ENCODE results near the gene DPP3.

DPP3 gene

DNA sequence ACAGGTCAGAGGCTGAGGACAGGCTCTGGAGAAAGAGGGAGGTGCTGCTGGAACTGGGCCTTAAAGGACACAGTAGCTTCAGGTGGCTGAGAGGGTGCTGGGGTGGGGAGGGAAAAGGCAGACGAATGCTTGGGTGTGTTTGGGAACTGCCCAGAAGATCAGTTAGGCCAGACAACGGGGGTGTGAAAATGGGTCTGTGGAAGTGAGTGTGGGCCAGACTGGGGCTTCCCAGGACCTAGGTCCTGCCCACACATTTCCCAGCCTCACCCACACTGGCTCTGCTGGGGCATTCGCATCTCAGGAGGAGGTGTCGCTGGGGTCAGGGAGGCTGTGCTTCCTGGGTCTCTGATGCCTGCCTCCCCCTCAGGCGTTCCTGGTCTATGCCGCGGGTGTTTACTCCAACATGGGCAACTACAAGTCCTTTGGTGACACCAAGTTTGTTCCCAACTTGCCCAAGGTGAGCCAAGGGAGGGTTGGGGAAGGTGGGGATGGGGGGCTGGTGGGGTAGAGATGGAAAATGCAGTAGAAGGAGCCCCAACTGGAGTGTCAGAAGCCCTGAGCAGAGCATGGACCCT lies 4.7 kb downstream of the DPP3 start:
- no peak for DNase-seq

DNA sequence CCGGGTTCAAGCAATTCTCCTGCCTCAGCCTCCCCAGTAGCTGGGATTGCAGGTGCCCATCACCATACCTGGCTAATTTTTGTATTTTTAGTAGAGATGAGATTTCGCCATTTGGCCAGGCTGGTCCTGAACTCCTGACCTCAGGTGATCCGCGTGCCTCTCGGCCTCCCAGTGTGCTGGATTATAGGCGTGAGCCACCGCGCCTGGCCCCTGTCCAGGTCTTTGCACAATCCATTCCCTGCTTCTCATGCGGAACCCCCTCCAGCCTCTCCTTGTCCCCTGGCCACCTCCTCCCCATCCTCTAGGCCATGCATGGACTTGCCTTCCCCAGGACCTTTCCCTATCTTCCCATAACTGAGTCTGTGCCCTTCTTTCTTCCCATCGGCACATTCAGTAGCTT lies 8.7 kb downstream of the DPP3 start:
- DNase-seq, result no peak

DNA sequence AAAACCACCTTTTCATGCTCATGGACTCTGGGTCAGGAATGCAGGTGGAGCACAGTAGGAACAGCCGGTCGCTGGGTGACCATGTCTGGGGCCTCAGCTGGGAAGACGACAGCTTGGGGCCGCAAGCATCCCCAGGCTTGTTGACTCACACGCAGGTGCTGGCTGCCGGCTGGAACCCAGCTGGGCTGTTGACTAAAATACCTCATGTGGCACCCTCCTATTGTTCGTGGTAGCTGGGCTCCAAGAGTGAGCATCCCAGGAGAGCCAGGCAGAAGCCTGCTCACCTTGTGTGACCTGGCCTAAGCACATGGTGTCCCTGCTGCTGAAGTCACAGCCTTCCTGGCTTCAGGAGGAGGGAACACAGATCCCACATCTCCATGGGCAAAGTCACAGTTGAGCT lies 9.4 kb downstream of the DPP3 start:
- peak in 1 of 2 experiments; percentile 15 for DNase-seq

DNA sequence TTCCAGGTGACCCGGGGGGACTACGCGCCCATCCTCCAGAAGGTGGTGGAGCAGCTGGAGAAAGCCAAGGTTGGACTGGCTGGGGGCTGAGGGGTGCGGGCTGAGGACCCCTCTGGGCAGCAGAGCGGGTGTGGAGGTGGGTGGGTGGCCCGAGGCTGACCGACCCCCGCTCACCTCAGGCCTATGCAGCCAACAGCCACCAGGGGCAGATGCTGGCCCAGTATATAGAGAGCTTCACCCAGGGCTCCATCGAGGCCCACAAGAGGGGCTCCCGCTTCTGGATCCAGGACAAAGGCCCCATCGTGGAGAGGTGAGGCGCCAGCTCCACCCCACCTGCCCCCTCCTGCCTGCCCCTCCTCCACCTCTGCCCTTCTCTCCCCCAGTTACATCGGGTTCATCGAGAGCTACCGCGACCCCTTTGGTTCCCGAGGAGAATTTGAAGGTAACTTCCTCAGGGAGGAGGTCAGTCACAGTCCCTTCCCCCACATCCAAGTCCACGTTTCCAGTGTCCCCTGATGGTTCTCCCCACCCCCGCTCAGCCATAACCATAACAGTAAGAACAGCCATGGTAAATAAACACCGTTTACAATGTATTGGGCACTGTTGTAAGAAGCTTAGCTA lies 11.2 kb downstream of the DPP3 start:
- no peak for DNase-seq

DNA sequence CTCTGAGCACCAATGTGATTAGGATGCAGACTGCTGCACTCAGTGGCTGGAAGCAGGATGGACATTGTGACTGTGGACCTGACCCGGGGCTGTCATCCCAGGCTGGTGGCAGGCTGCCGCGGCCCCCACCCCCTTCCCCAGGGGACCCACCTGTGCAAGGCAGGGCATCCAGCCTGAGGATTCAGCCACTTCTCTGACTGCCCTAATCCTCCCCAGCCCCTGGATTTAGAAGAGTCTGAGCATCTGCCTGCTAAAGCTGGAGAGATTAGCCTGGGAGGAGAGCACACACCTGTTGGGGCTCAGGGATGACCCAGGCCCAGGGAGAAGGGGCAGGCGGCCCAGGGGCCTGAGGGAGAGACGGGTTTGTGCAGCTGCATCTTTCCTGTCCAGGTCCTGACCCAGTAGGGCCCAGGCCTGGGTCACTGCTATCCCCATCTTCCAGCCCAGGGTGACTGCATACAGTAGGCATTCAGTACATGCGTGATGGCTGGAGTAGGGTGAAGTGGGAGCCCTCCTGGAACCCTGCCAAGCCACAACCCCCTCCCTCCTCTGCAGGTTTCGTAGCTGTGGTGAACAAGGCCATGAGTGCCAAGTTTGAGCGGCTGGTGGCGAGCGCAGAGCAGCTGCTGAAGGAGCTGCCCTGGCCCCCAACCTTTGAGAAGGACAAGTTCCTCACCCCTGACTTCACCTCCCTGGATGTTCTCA lies 12.1 kb downstream of the DPP3 start:
- no peak for DNase-seq

DNA sequence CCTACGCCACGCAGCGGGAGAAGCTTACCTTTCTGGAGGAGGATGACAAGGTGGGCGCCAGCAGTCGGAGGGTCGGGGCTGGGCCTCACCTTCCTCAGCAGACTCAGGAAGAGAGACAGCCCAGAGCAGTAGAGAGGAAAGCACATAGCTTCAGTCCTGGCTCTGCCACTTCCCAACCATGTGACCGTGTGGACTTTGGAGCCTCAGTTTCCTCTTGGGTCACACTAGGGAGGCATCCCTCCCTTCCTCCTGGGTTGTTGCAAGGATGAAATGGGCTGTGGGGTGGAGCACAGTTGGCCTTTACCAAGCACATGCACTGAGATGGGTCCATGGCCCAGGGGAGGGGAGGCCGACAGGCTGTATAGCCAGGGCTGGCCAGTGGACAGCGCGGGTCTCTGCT lies 12.9 kb downstream of the DPP3 start:
- no peak for DNase-seq

DNA sequence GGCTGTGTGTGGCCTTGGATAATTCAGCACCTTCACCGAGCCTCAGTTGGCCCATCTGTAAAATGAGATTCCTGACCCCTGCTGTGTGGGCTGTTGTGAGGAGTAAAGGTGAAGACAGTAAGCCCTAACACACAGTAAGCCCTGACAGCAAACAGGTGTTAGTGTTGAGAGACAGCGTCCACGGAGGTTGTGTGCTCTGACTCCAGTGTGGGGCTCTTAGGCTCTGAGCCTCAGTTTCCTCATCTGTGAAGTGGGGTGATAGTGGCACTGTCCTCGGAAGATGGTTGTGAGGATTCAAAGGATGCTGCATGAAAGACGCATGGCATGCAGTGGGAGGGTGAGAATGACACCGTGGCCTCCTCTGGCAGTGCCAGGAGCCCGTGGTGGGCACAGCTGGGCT lies 14.2 kb downstream of the DPP3 start:
- no peak for DNase-seq

DNA sequence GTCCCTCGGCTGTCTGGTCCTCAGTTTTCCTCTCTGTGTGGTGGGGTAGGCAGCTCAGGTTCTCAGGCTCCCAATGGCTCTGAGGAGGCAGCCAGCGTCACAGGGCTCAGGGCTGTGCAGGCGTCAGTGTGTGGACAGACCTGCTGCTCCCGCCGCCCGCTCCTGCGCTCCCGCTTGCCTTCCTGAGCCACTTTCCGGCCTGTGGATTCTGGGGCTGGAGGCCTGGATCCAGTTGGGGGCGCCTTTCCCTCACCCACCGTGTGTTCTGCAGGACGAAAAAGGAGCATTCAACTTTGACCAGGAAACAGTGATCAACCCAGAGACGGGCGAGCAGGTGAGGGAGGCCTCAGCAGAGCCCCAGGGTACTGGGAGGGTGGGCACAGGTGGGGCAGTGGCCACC lies 14.7 kb downstream of the DPP3 start:
- DNase-seq, result no peak

DNA sequence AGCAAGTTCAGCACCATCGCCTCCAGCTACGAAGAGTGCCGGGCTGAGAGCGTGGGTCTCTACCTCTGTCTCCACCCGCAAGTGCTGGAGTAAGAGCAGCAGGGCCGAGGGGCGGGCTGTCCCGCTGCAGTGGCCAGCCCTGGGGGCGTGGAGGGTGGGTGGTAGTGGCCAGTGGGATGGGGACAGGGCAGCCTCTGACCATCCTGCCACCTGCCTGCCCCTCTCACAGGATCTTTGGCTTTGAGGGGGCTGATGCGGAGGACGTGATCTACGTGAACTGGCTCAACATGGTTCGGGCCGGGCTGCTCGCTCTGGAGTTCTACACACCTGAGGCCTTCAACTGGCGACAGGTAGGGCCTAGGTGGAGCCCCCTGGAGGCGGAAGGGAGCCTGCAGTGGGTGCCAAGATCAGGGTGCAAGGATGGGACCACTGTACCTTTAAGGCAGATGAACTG lies 15.2 kb downstream of the DPP3 start:
- DNase-seq, result no peak

DNA sequence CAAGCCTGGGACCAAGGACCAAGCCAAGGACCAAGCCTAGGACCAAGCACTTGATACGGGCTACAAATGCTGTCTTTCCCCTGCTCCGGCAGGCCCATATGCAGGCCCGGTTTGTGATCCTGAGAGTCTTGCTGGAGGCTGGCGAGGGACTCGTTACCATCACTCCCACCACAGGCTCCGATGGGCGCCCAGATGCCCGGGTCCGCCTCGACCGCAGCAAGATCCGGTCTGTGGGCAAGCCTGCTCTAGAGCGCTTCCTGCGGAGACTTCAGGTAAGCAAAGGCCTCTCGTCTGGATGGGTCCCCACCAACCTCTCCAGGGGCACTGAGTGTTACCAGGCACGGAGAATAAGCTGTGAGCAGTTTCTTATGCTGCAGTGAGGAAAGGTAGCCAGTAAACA lies 17.0 kb downstream of the DPP3 start:
- no peak for DNase-seq

DNA sequence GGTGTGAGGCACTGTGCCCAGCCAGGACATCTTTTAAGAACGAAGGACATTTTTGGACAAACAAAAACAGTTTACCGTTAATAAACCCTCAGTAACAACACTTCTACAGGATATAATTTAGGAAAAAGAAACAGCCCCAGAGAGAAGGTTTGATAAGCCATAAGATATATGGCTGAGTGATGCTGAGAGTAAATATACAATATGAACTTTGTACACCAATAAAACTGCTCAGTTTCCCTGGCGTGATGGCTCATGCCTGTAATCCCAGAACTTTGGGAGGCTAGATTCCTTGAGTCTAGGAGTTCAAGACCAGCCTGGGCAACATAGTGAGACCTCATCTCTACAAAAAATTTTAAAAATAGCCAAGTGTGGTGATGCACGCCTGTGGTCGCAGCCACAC lies 18.3 kb downstream of the DPP3 start:
- DNase-seq, result no peak

DNA sequence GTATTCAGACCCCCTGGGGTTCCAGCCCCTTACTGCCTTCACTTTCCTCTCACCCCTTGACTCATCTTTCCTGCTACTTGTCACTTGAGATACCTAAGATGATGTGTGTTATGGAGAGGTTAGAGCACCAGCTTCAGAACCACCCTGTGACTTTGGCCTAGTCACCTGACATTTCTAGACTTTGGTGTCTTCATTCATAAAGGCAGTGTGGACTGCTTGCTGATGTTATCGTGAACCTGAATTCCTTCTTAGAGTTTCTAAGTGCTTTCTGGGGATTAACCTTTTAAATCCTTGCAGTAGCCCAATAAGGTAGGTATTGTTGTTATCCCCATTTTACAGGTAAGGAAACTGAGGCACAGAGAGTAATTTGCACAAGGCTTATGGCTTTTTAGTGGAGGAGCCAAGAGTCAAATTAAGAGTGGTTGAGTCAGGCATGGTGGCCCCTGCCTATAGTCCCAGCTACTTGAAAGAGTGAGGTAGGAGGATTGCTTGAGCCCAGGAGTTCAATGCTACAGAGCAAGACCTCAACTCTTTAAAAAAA lies 25.1 kb downstream of the DPP3 start:
- DNase-seq, result no peak

DNA sequence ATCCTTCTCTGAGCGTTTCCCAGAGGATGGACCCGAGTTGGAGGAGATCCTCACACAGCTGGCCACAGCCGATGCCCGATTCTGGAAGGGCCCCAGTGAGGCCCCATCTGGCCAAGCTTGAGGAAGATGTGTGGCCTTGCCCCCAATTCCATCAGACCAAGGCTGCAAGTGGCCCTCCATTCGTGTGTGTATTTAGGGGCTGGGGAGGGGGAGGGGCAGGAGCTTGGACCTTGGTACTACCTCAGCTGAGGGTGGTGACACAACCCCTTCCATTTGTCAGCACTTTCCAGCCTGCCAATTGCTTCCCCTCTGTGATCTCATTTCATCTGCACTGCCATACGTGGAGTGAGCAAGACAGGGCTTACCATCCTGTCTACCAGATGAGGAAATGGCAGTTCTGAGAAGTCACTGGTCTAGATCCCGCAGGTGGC lies 28.9 kb downstream of the DPP3 start:
- DNase-seq, result no peak

DNA sequence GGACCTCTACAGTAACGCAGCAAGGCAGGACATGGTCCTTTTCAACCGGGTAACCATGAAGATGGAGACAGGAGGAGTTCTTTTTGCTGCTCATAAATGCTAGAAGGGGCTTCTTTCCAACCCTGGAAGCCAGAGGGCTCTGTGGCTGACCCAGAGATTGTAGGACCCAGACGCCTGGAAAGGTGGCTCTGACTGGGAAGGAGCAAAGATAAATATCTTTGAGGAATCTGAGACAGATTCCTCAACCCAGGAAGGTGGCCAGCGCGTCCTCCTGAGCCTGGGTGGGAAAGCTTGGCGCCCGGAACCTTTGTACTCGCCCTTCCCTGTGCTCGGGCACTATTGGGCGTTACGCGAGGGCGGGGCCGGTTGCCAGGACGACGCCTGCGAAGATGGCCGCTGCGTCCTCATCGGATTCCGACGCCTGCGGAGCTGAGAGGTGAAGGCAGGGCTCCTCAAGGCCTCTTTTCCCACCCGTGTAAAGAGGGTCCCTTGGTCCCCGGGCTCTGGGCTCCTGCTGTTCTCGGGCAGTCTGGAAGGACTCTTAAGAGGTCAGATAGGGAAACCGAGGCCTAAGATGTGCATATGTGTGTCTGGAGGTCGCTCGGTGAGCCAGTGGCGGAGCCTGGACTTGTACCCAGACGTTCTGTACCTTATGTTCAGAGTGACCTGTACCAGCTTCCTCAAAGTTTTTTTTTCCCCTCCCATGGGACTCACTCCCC lies 30.2 kb downstream of the DPP3 start, which contains the start of gene BBS1:
BBS1 (plus strand) TSS at position 365 of the 719 bp plus-strand sequence; CDS start at position 390, 25 bp downstream.
- DNase-seq, result peak; percentile 42 to 80

DNA sequence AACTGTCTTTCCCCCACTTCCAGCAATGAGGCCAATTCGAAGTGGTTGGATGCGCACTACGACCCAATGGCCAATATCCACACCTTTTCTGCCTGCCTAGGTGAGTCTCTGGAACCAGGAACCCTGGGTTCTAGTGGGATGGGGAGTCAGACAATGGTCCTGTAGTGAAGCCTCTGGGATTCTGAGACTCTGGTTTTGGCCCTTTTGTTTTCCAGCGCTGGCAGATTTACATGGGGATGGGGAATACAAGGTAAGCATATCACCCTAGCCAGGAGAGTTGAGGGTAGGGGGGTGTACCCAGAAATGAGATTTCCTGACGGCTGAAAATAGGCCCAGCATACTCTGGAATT lies 30.7 kb downstream of the DPP3 start:
- DNase-seq, result no peak

DNA sequence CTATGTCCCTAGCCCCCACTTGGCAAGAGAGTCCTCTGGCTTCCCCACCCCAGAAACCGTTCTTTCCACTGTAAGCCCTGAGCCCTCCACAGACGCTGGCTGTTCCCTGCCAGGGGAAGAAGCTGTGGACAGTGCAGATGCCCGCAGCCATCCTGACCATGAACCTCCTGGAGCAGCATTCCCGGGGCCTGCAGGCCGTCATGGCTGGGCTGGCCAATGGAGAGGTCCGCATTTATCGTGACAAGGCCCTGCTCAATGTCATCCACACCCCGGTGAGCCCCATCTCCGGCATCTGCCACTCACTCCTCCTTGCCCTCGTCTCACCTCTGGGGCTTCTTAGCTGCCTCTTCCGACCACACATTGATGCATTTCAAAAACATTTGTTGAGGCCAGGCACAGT lies 43.4 kb downstream of the DPP3 start:
- DNase-seq, result no peak

DNA sequence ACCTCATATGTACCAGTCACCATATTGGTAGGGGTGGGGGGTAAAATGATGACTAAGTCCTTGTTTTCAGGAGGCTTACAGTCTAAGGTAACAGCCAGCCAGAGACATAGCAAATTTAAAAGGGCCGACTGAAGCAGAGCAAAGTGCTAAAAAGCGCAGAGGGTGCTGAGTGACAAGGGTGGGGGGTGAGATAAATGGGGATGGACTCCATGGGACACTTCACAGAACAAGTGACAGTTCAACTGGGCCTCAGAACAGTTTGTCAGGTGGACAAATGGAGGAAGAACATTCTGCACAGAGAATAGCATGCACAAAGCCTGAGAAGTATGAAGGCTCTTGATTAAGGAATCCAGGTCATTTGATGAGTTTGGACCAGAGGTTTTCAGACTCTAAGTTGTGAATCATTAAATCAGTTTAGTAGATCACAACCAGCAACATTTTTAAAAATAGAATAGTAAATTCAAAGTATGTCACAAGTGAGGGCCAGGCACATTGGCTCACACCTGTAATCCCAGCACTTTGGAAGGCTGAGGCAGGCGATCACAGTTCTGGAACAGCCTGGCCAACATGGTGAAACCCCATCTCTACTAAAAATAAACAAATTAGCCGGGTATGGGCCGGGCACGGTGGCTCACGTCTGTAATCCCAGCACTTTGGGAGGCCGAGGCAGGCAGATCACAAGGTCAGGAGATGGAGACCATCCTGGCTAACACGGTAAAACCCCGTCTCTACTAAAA lies 44.2 kb downstream of the DPP3 start:
- DNase-seq, result no peak

DNA sequence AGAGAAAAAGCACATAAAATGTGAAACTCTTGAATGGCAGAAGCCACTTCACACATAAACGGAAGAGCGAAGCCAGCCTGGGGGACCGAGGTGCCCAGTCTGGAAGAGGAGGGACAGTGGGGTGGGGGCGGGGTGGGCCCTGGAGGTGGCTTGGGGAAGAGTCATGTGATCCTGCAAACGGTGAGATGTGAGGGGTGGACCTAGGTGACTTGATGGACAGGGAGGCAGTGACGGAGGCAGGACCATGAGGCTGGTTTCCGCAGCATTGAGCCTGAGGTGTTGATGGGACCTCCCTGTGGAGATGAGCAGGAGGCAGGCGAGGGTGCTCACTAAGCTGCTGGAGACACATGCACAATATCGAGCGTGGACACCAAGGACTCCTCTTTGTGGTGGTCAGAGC lies 48.8 kb downstream of the DPP3 start:
- no peak for DNase-seq

DNA sequence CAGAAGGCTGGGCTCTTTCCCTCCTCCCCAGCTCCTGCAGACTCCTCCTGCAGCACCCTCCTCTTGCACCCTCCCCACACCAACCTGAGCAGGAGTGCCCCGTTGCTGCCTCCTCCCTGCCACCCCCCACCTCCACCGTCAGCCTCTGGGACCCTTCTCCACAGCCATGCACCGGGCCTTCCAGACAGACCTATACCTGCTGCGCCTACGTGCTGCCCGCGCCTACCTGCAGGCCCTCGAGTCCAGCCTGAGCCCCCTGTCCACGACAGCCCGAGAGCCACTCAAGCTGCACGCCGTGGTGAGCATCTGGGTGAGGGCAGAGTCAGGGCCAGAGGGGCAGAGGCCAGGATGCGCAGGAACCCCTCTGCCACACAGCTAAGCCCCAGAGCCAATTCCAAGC lies 49.4 kb downstream of the DPP3 start:
- no peak for DNase-seq

DNA sequence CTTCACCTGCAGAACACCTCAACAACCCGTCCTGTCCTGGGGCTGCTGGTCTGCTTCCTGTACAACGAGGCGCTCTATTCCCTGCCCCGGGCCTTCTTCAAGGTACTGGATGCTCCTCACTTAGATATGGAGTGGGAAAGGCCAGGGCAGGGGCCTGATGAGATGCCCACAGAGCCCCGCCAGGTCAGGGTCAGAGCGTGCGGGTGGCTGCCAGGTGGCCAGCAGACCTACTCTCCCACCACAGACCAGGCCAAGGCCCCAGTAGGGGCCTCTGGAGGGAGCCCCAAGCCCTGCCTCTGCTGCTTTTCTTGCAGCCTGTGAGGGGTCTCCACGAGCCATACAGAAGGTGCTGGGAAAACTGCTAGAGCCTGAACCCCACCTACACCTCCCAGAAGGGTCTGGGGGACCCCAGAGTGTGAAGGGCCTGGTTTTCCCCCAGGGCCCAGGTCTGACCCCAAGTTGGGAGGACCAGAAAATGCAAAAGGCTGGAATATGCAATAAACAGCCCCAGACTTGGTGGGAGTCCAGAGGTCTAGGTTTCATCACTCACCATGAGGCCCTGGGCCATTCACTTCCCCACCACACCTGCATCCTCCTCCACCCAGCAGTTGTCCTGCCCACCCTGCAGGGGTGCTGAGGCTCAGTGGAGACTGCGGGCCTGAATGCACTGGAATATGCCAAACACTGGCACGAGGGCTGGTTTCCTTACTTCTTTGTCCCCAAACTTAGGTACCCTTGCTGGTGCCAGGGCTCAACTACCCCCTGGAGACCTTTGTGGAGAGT lies 50.9 kb downstream of the DPP3 start:
- no peak for DNase-seq

DNA sequence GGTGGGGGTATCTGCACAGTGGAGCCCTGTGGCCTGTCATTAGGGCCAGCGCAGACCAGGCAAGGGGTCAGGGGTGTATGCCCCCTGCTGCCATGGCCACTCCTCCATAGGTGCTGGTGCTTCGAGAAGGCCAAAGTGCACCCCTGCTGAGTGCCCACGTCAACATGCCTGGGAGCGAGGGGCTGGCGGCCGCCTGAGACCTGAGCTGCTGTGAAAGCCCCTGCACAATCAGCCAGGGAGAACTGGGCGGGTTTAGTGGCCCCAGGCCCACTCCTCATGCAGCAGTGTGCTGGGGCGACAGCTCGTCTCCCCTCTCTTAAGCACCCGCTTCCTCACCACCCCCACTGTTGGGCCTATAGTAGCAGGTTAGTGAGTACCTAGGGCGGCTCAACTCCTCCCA lies 51.6 kb downstream of the DPP3 start:
- DNase-seq, result no peak

DNA sequence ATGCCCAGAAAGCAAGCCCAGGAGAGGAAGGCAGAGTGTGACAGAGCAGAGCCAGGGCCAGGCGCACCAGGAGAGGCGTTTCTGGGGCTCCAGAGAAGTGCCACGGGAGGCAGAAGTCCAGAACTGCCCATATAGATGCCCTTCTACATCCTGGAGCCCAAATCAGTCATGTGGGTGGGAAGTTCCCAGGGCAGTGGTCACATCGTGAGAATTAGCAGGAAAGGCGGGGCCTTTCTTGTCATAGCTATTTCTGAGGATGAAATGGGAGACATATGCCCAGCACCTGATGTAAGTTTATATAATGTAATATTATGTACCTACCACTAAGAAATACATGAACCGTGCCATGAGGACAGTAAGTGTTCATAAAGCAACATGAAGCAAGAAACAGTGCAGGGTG lies 52.5 kb downstream of the DPP3 start:
- DNase-seq, result no peak

All from NCI-H1930 (cell line).